Mesendoderm (in vitro differentiated cells): ENCODE measurements around the gene DOK4.

Experiments used
- DNase-seq: peaks from one replicate; pipeline ENCODE4 v3.0.0; 2013
- H2AK5ac ChIP-seq: 2 replicates; pipeline ENCODE4 v1.6.1; 2013; ENCODE audit warnings: low read length, inconsistent platforms
- H2BK120ac ChIP-seq: 2 replicates; pipeline ENCODE4 v1.6.1; 2013; ENCODE audit warnings: low read depth, mild to moderate bottlenecking, low read length, moderate library complexity, mixed read lengths
- H2BK15ac ChIP-seq: replicated peaks from 2 replicates; pipeline ENCODE4 v1.6.1; 2013; ENCODE audit warnings: low read depth, mild to moderate bottlenecking, moderate library complexity
- H2BK5ac ChIP-seq: 2 replicates; pipeline ENCODE4 v1.6.1; 2013; ENCODE audit warnings: low read length, inconsistent platforms
- H3K18ac ChIP-seq: 2 replicates; pipeline ENCODE4 v1.6.1; 2013; ENCODE audit warnings: mild to moderate bottlenecking, low read length, mixed read lengths
- H3K23ac ChIP-seq: one replicate; pipeline ENCODE4 v1.6.1; 2013; ENCODE audit warnings: low read length
- H3K27ac ChIP-seq: 2 replicates; pipeline ENCODE4 v1.5.1; 2013; ENCODE audit warnings: low read depth, mild to moderate bottlenecking, inconsistent platforms, low read length, moderate library complexity
- H3K27me3 ChIP-seq: 2 replicates; pipeline ENCODE4 v1.6.1; 2013; ENCODE audit warnings: low read length, control low read depth, mild to moderate bottlenecking, inconsistent platforms; ENCODE audit not compliant: insufficient read depth, poor library complexity
- H3K36me3 ChIP-seq: 2 replicates; pipeline ENCODE4 v1.6.1; 2013; ENCODE audit warnings: low read length, inconsistent platforms; ENCODE audit not compliant: control insufficient read depth, insufficient read depth
- H3K4ac ChIP-seq: one replicate; pipeline ENCODE4 v1.6.1; 2013; ENCODE audit warnings: low read depth, mild to moderate bottlenecking, low read length, moderate library complexity
- H3K4me1 ChIP-seq: 2 replicates; pipeline ENCODE4 v1.6.1; 2013; ENCODE audit warnings: low read depth, low read length, inconsistent platforms; ENCODE audit not compliant: control insufficient read depth
- H3K4me2 ChIP-seq: 2 replicates; pipeline ENCODE4 v1.6.1; 2013; ENCODE audit warnings: low read length
- H3K4me3 ChIP-seq: 2 replicates; pipeline ENCODE4 v1.5.1; 2013; ENCODE audit warnings: mild to moderate bottlenecking, low read length
- H3K56ac ChIP-seq: one replicate; pipeline ENCODE4 v1.6.1; 2013; ENCODE audit warnings: low read length
- H3K79me1 ChIP-seq: 2 replicates; pipeline ENCODE4 v1.6.1; 2013; ENCODE audit warnings: low read length, inconsistent platforms
- H3K79me2 ChIP-seq: 2 replicates; pipeline ENCODE4 v1.6.1; 2013; ENCODE audit warnings: mild to moderate bottlenecking, low read length; ENCODE audit not compliant: control insufficient read depth, insufficient read depth
- H3K9ac ChIP-seq: 2 replicates; pipeline ENCODE4 v1.6.1; 2013; ENCODE audit warnings: low read length, inconsistent platforms
- H4K5ac ChIP-seq: one replicate; pipeline ENCODE4 v1.6.1; 2013; ENCODE audit warnings: low read length
- H4K8ac ChIP-seq: one replicate; pipeline ENCODE4 v1.6.1; 2013; ENCODE audit warnings: low read depth, mild to moderate bottlenecking, control low read depth, low read length, moderate library complexity
- WGBS: extraction: QIAGEN DNeasy Blood & Tissue Kit; methylation state at CpG from one replicate; pipeline ENCODE4 v1.1.7; 2013; ENCODE audit warnings: low lambda C conversion rate, missing lambda C conversion rate; ENCODE audit not compliant: insufficient coverage; ENCODE audit errors: extremely low coverage; 5-methylcytosine and 5-hydroxymethylcytosine counted together

Gene DOK4

GRCh38 chr16:57432989-57433388, 53.3 kb downstream of the DOK4 start:
- Histone ChIP-seq H4K8ac (no peak overlapping the region), H3K27me3 (no peaks in the 10 kb centered on the region), H2AK5ac (no peak overlapping the region), H3K4ac (no peak overlapping the region), H3K4me2 (no peak overlapping the region), H3K9ac (no peak overlapping the region), H3K4me1 (no peaks in the 10 kb centered on the region), H3K18ac (no peak overlapping the region), H3K4me3 (no peak overlapping the region), H2BK5ac (no peak overlapping the region), H3K27ac (no peak overlapping the region), H3K79me1 (no peaks in the 10 kb centered on the region), H3K79me2 (no peaks in the 10 kb centered on the region), H4K5ac (no peak overlapping the region), H2BK15ac (no peak overlapping the region), H3K23ac (no peak overlapping the region), H2BK120ac (no peak overlapping the region), H3K36me3 (peaks cover 9% of the 10 kb centered on the region), H3K56ac (no peak overlapping the region)
- no peak for DNase-seq
- WGBS: no CpG with 5 or more reads among the region's 3 CpGs

DNA sequence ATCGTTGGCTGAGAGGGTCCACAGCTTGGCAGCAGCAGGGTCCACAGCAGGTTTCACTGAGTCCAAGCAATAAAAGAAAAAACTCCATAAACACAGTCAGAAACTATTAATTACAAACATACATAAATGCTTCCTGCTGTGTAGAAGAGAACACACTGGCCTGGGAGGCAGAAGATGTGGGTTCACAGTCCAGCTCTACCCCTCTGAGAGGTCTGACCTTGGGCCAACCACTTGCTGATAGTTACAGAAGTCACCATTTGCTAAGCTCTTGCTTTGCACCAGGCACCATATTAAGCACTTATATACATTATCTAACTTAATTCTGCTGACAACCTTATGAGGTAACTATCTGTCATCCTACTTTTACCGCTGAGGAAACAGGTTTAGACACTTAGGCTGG, 53.8 kb downstream of the DOK4 start:
- Histone ChIP-seq H3K27me3 (no peaks in the 10 kb centered on the region), H3K23ac (no peak overlapping the region), H3K56ac (no peak overlapping the region), H4K5ac (no peak overlapping the region), H3K4ac (no peak overlapping the region), H3K9ac (no peak overlapping the region), H2AK5ac (no peak overlapping the region), H3K79me2 (no peaks in the 10 kb centered on the region), H3K36me3 (peaks cover 9% of the 10 kb centered on the region), H2BK5ac (no peak overlapping the region), H3K18ac (no peak overlapping the region), H2BK120ac (no peak overlapping the region), H3K4me2 (no peak overlapping the region), H3K4me1 (no peaks in the 10 kb centered on the region), H4K8ac (no peak overlapping the region), H2BK15ac (no peak overlapping the region), H3K4me3 (no peak overlapping the region), H3K79me1 (no peaks in the 10 kb centered on the region), H3K27ac (no peak overlapping the region)
- WGBS: no CpG with 5 or more reads among the region's 2 CpGs
- DNase-seq: no peak

- no peak overlapping the region for H2BK15ac ChIP-seq
- H3K27me3 ChIP-seq: no peaks in the 10 kb centered on the region
- H3K18ac ChIP-seq: no peak overlapping the region
- H3K4me2 ChIP-seq: no peak overlapping the region
- H3K79me2 ChIP-seq: no peaks in the 10 kb centered on the region
- DNase-seq: no peak
- H3K36me3 ChIP-seq: peaks cover 9% of the 10 kb centered on the region
- no peak overlapping the region for H4K5ac ChIP-seq
- H3K23ac ChIP-seq: no peak overlapping the region
- no peak overlapping the region for H3K9ac ChIP-seq
- H3K4me1 ChIP-seq: no peaks in the 10 kb centered on the region
- WGBS: no CpG with 5 or more reads among the region's 5 CpGs
- H3K4me3 ChIP-seq: no peak overlapping the region
- no peak overlapping the region for H4K8ac ChIP-seq
- H3K4ac ChIP-seq: no peak overlapping the region
- H2BK120ac ChIP-seq: no peak overlapping the region
- H2BK5ac ChIP-seq: no peak overlapping the region
- H3K56ac ChIP-seq: no peak overlapping the region
- no peaks in the 10 kb centered on the region for H3K79me1 ChIP-seq
- no peak overlapping the region for H2AK5ac ChIP-seq
- no peak overlapping the region for H3K27ac ChIP-seq
These were observed 55.3 kb downstream of the DOK4 start for GRCh38 chr16:57430955-57431354.

GRCh38 chr16:57427824-57428223, 58.5 kb downstream of the DOK4 start:
- Histone ChIP-seq H3K79me2 (no peaks in the 10 kb centered on the region), H2BK5ac (no peak overlapping the region), H3K4me3 (no peak overlapping the region), H2BK120ac (no peak overlapping the region), H3K18ac (no peak overlapping the region), H4K5ac (no peak overlapping the region), H3K27ac (no peak overlapping the region), H4K8ac (no peak overlapping the region), H3K27me3 (no peaks in the 10 kb centered on the region), H3K56ac (no peak overlapping the region), H2BK15ac (no peak overlapping the region), H3K9ac (no peak overlapping the region), H2AK5ac (no peak overlapping the region), H3K79me1 (no peaks in the 10 kb centered on the region), H3K23ac (no peak overlapping the region), H3K4me2 (no peak overlapping the region), H3K36me3 (peaks cover 6% of the 10 kb centered on the region), H3K4me1 (no peaks in the 10 kb centered on the region), H3K4ac (no peak overlapping the region)
- no peak for DNase-seq

DNA sequence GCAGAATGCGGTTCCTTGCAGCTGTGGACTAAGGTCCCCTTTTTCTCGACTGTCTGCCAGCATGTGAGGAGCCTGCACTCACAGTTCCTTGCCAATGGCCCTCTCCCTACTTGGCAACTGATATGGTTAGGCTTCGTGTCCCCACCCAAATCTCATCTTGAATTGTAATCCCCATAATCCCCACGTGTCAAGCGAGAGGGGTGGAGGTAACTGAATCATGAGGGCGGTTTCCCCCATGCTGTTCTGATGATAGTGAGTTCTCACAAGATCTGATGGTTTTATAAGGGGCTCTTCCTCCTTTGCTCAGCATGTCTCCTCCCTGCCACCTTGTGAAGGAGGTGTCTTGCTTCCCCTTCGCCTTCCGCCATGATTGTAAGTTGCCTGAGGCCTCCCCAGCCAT, 59.0 kb downstream of the DOK4 start:
- Histone ChIP-seq H2BK15ac (no peak overlapping the region), H2AK5ac (no peak overlapping the region), H3K79me1 (no peaks in the 10 kb centered on the region), H3K36me3 (peaks cover 6% of the 10 kb centered on the region), H4K8ac (no peak overlapping the region), H3K18ac (no peak overlapping the region), H3K4me2 (no peak overlapping the region), H3K27me3 (no peaks in the 10 kb centered on the region), H2BK5ac (no peak overlapping the region), H3K23ac (no peak overlapping the region), H2BK120ac (no peak overlapping the region), H3K4me3 (no peak overlapping the region), H4K5ac (no peak overlapping the region), H3K4me1 (no peaks in the 10 kb centered on the region), H3K9ac (no peak overlapping the region), H3K27ac (no peak overlapping the region), H3K79me2 (no peaks in the 10 kb centered on the region), H3K4ac (no peak overlapping the region), H3K56ac (no peak overlapping the region)
- no CpG with 5 or more reads among the region's 8 CpGs for WGBS
- DNase-seq: peak; percentile 54

DNA sequence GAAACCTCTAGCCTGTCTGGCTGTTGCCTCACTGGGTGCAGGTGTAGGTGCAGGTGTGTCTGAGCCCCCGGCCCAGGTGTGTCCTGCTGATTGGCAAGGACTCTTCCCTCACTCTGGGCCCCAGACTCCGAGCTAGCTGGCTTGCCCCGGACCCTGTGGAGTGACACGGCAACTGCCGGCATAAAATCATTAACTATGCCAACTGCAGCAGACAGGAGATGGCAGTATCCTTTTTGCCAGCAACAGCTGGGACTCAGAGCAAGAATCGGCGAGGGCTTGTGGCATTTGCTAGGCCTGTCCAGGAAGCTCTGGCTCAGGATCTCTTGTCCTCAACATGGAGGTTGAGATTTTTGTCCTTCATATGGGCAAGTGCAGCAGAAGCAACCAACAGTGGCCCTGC, 59.9 kb downstream of the DOK4 start:
- H3K9ac ChIP-seq: no peak overlapping the region
- no peak overlapping the region for H4K8ac ChIP-seq
- no peak overlapping the region for H2BK5ac ChIP-seq
- no peak overlapping the region for H3K27ac ChIP-seq
- no peak overlapping the region for H2BK120ac ChIP-seq
- no peak overlapping the region for H3K23ac ChIP-seq
- no peak overlapping the region for H3K56ac ChIP-seq
- H3K4me1 ChIP-seq: no peaks in the 10 kb centered on the region
- no peaks in the 10 kb centered on the region for H3K79me1 ChIP-seq
- H2AK5ac ChIP-seq: no peak overlapping the region
- H2BK15ac ChIP-seq: no peak overlapping the region
- WGBS: no CpG with 5 or more reads among the region's 7 CpGs
- no peak overlapping the region for H3K4me3 ChIP-seq
- H3K4ac ChIP-seq: no peak overlapping the region
- no peak overlapping the region for H4K5ac ChIP-seq
- H3K27me3 ChIP-seq: no peaks in the 10 kb centered on the region
- H3K79me2 ChIP-seq: no peaks in the 10 kb centered on the region
- no peak overlapping the region for H3K18ac ChIP-seq
- H3K4me2 ChIP-seq: no peak overlapping the region
- H3K36me3 ChIP-seq: peaks cover 4% of the 10 kb centered on the region
- no peak for DNase-seq
